Dendritic cell treated with granulocyte-macrophage colony-stimulating factor and Interleukin-4, amounts not matched to agents 40 ng/mL and 50 ng/mL, for 4 days (primary cell): ENCODE measurements around the gene POU6F2.

ENCODE experiments used
- H3K27ac Mint-ChIP-seq: one replicate; pipeline ENCODE4 v1.8.0; 2022; ENCODE audit warnings: mild to moderate bottlenecking, mixed read lengths
- H3K27me3 Mint-ChIP-seq: one replicate; pipeline ENCODE4 v1.8.0; 2022; ENCODE audit warnings: mild to moderate bottlenecking, mixed read lengths
- H3K36me3 Mint-ChIP-seq: one replicate; pipeline ENCODE4 v1.8.0; 2022; ENCODE audit warnings: low read depth, mixed read lengths
- H3K4me1 Mint-ChIP-seq: one replicate; pipeline ENCODE4 v1.8.0; 2022; ENCODE audit warnings: low read depth, mixed read lengths
- H3K4me3 Mint-ChIP-seq: one replicate; pipeline ENCODE4 v1.8.0; 2022; ENCODE audit warnings: mild to moderate bottlenecking, moderate library complexity, mixed read lengths
- H3K9me3 Mint-ChIP-seq: one replicate; pipeline ENCODE4 v1.8.0; 2022; ENCODE audit warnings: mixed read lengths
- intact Hi-C: fragments of 100-400 bp; cut with micrococcal nuclease; formaldehyde crosslinking; loops from one replicate; pipeline ENCODE4 v1.15.0; 2022

The POU6F2 gene

DNA sequence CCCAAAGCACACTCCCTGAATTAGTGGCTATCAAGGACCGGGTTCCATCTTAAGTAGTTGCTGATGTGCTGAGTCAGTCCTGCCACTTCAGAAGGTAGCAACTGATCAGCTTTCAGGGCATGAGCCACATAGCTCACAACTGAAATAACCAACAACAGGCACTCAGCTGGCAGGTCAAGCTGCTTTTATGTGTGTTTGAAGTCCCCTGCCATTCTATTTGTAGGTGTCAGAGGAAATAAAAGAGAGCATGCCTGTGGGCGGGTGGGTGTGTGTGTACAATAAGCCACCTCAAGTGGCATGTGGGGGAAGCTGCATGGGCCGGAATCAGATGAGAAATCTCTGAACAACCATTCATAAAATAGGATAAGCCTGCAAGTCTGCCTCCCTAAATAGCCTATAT, 474.2 kb downstream of the POU6F2 start:
- Mint-ChIP-seq H3K27ac (no peak overlapping the region), H3K4me3 (no peak overlapping the region), H3K4me1 (no peaks in the 10 kb centered on the region), H3K27me3 (no peaks in the 10 kb centered on the region), H3K9me3 (no peaks in the 10 kb centered on the region), H3K36me3 (no peaks in the 10 kb centered on the region)
- intact Hi-C loops, result no loop called here

- no peak overlapping the region for H3K27ac Mint-ChIP-seq
- no peak overlapping the region for H3K4me3 Mint-ChIP-seq
- H3K4me1 Mint-ChIP-seq, result no peaks in the 10 kb centered on the region
- no peaks in the 10 kb centered on the region for H3K36me3 Mint-ChIP-seq
- no peaks in the 10 kb centered on the region for H3K27me3 Mint-ChIP-seq
- intact Hi-C loops, result loop anchor here (1.0 kb wide), 1 partner anchor 65 kb away; no protein-coding TSS in a partner anchor
- no peaks in the 10 kb centered on the region for H3K9me3 Mint-ChIP-seq
Observed at GRCh38 chr7:39453743-39454355, 476.1 kb downstream of the POU6F2 start.

DNA sequence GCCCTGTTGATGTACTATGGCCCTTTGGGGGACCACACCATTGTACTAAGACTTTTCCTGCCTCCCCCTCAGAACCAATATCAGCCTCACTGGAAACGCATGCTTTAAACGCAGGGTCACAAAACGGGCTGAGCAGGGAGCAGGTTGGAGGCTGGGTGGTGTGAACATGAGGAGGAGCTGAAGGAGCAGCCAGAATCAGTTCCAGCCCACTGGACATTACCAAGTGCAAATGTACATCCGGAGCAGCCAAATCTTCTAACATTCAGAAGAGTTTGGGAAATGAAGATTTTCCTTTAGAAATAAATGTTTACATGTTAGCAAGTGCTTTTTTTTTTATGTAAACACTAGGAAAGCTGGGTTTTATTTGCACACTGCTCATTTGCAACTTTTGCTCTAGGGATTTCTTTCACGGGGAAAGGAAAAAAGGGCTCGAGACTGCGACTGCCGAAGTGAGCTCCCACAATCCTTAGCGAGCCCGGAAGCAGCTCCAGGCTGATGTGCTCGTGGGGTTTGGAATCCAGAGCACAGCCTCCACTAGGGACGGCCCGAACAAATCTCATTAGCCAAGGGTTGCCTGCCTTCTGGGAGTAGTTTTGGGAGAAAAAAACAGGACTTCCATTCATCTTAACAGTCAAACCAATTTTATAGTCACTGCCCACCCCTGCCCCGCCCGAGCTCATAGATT, 480.5 kb downstream of the POU6F2 start:
- intact Hi-C loops, result no loop called here
- H3K27ac Mint-ChIP-seq, result no peak overlapping the region
- no peak overlapping the region for H3K4me3 Mint-ChIP-seq
- no peaks in the 10 kb centered on the region for H3K36me3 Mint-ChIP-seq
- no peaks in the 10 kb centered on the region for H3K4me1 Mint-ChIP-seq
- no peaks in the 10 kb centered on the region for H3K27me3 Mint-ChIP-seq
- H3K9me3 Mint-ChIP-seq, result no peaks in the 10 kb centered on the region

DNA sequence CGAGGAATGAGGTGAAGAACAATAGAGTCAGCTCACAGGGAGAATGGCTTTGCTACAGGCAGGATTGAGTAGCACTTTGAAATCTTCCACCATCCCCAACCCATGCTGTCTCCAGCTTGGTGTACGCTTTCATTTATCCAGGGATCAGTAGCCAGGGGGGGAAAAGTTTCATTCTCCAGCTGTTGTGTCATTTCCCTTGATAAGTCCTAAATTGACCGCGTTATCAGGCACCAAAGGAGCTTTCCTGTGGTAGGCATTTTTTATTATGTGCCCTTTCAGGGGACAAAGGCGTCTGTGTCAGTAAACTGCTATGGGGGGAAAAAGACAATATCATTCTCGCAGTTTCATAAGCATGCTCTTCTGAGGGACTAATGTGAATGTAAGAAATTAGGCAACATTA, 481.9 kb downstream of the POU6F2 start:
- no peak overlapping the region for H3K4me3 Mint-ChIP-seq
- intact Hi-C loops, result no loop called here
- H3K4me1 Mint-ChIP-seq, result no peaks in the 10 kb centered on the region
- H3K27ac Mint-ChIP-seq, result no peak overlapping the region
- H3K27me3 Mint-ChIP-seq, result no peaks in the 10 kb centered on the region
- H3K9me3 Mint-ChIP-seq, result no peaks in the 10 kb centered on the region
- H3K36me3 Mint-ChIP-seq, result no peaks in the 10 kb centered on the region

DNA sequence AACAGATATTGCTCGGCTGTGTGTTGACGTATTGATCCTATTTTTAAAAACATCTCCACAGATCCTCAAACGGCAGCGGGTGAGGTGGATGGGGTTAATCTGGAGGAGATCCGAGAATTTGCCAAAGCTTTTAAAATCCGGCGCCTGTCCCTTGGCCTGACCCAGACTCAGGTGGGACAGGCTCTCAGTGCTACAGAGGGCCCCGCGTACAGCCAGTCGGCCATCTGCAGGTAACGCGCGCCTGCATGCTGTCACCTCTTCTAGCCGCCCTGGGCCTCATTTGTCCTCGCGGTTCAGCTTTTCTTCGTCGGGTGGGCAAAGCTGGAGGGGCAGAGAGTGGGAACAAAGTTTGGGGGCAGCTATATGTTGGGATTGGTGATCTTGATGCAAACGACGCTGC, 482.8 kb downstream of the POU6F2 start:
- intact Hi-C loops, result no loop called here
- peaks cover 7% of the 10 kb centered on the region for H3K4me1 Mint-ChIP-seq
- no peak overlapping the region for H3K4me3 Mint-ChIP-seq

DNA sequence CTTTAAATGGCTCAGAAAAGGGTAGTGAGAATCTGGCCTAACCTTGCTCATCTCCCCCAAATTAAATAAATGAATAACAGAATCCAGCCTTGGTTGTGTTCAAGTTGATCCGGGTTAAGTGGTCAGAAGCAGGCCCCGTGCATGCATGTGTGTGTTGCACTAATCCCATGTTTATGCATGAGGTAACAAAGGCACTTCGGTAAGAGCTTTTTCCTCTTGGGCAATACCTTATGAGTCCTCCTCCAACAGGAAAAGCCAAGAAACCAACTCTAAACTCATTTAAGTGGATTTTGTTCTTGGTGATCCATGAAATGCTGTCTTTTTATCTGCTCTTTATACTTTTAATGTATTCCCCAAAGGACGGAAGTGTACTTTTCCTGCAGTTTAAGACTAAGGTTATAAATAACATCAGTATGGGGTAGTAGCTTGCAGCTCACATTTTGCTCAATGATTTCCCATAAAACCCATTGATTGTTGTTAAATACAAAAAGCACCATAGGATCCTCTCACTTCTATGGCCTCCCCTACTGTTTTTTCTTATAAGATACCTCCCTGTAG, 483.6 kb downstream of the POU6F2 start:
- intact Hi-C loops, result no loop called here
- Mint-ChIP-seq H3K27ac (no peak overlapping the region), H3K36me3 (no peaks in the 10 kb centered on the region), H3K9me3 (no peaks in the 10 kb centered on the region), H3K4me3 (no peak overlapping the region), H3K27me3 (no peaks in the 10 kb centered on the region), H3K4me1 (peaks cover 8% of the 10 kb centered on the region)

More for the DNA sequence above, 482.8 kb downstream of the POU6F2 start:
- H3K36me3 Mint-ChIP-seq, result no peaks in the 10 kb centered on the region
- no peaks in the 10 kb centered on the region for H3K9me3 Mint-ChIP-seq
- H3K27ac Mint-ChIP-seq, result no peak overlapping the region
- H3K27me3 Mint-ChIP-seq, result no peaks in the 10 kb centered on the region

DNA sequence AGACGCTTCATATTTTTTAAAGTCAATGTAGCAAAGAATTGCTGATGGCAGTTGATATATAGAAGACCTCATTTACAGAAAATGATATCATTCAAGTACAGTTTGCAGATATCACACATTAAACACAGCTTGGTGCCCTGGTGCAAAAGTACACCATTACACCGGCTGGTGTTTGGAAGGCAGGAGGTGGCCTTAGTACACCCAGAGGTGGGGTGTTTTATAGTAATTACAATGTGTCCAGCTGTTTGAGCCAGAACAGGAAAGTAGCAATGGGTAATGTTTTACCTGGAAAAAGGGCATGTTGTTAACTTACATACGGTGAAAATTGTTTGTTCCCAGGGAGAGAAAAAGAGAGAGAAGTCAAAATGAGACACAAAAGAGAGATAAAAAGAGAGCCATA, 485.5 kb downstream of the POU6F2 start:
- intact Hi-C loops, result no loop called here
- Mint-ChIP-seq H3K4me1 (peaks cover 8% of the 10 kb centered on the region), H3K27me3 (no peaks in the 10 kb centered on the region), H3K36me3 (no peaks in the 10 kb centered on the region), H3K27ac (no peak overlapping the region), H3K9me3 (no peaks in the 10 kb centered on the region), H3K4me3 (no peak overlapping the region)

- no peak overlapping the region for H3K27ac Mint-ChIP-seq
- intact Hi-C loops, result no loop called here
- no peak overlapping the region for H3K4me3 Mint-ChIP-seq
- no peaks in the 10 kb centered on the region for H3K36me3 Mint-ChIP-seq
- H3K27me3 Mint-ChIP-seq, result no peaks in the 10 kb centered on the region
- peaks cover 8% of the 10 kb centered on the region for H3K4me1 Mint-ChIP-seq
- H3K9me3 Mint-ChIP-seq, result no peaks in the 10 kb centered on the region
Observed at GRCh38 chr7:39464350-39465054, 486.8 kb downstream of the POU6F2 start.

- Mint-ChIP-seq H3K4me1 (peaks cover 8% of the 10 kb centered on the region), H3K36me3 (no peaks in the 10 kb centered on the region), H3K27ac (no peak overlapping the region), H3K9me3 (no peaks in the 10 kb centered on the region), H3K4me3 (no peak overlapping the region), H3K27me3 (no peaks in the 10 kb centered on the region)
- intact Hi-C loops, result no loop called here
Observed at GRCh38 chr7:39465055-39465929, 487.6 kb downstream of the POU6F2 start.

DNA sequence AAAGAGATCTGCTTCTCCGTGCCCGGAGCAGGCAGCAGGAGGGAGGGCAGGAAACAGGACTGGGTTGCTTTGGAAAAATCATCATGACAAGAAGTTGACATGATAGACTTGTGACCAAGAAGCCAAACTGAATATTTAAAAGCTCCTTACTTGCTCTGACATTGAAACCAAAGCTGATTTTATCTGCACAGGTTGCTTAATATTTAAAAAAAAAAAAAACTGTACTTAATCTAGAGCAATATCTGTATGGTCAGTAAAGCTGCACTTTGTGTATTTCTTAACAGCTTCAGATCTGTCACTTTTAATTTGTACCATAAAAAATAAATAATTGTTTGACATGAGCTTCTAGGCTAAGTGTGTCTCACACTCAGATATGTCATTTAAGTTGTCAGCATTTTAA, 490.6 kb downstream of the POU6F2 start:
- no peaks in the 10 kb centered on the region for H3K9me3 Mint-ChIP-seq
- no peaks in the 10 kb centered on the region for H3K36me3 Mint-ChIP-seq
- no peaks in the 10 kb centered on the region for H3K27me3 Mint-ChIP-seq
- no peak overlapping the region for H3K27ac Mint-ChIP-seq
- no peak overlapping the region for H3K4me3 Mint-ChIP-seq
- intact Hi-C loops, result no loop called here
- H3K4me1 Mint-ChIP-seq, result peaks cover 8% of the 10 kb centered on the region

GRCh38 chr7:39468808-39469374, 491.2 kb downstream of the POU6F2 start:
- Mint-ChIP-seq H3K27ac (no peak overlapping the region), H3K36me3 (no peaks in the 10 kb centered on the region), H3K4me1 (peaks cover 8% of the 10 kb centered on the region), H3K27me3 (no peaks in the 10 kb centered on the region), H3K9me3 (no peaks in the 10 kb centered on the region), H3K4me3 (no peak overlapping the region)
- intact Hi-C loops, result no loop called here

DNA sequence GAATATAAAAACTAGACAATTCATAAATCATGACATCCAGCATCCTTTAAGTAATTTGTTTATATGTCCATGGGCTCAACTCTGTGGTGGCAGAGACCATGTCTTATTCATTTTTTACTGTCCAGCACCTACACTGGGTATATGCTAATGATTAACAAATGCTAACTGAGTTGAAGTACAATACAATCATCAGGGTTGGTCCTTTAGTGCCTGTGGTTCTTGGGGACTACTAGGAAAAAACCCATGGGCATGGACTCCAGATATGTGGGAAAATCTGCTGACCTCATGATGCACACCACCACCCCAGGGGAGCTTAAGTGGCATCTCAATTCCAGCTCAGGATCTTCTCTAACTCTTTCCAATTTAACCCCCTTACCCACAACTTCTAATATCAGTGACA, 503.2 kb downstream of the POU6F2 start:
- no peaks in the 10 kb centered on the region for H3K36me3 Mint-ChIP-seq
- intact Hi-C loops, result no loop called here
- no peak overlapping the region for H3K4me3 Mint-ChIP-seq
- H3K9me3 Mint-ChIP-seq, result peaks cover 6% of the 10 kb centered on the region
- no peak overlapping the region for H3K27ac Mint-ChIP-seq
- no peaks in the 10 kb centered on the region for H3K4me1 Mint-ChIP-seq
- no peaks in the 10 kb centered on the region for H3K27me3 Mint-ChIP-seq
